GM13977 (cell line): ENCODE measurements around the gene DPM2.

Source experiments
- DNase-seq: peaks from one replicate; pipeline ENCODE4 v3.0.0; 2012; ENCODE audit warnings: low spot score
- CTCF ChIP-seq: IDR thresholded peaks from 2 replicates; pipeline ENCODE4 v1.5.1; 2012; ENCODE audit warnings: mild to moderate bottlenecking, control low read depth; ENCODE audit not compliant: insufficient read depth; ENCODE audit errors: extremely low read depth, missing control alignments
- in situ Hi-C: fragments of 300-500 bp; cut with MboI; formaldehyde crosslinking; loops from one replicate; pipeline ENCODE4 v1.12.0; 2022; ENCODE audit warnings: low sequenced_read_pairs, low pct_unique_long_range_greater_than_20kb, mixed read lengths, inconsistent platforms; ENCODE audit not compliant: unreplicated experiment

The DPM2 gene

GRCh38 chr9:127938298-127938690 lies 640 bp upstream of the DPM2 start:
- DNase-seq, result no peak
- in situ Hi-C loops, result no loop called here

GRCh38 chr9:127937056-127937387 lies 632 bp downstream of the DPM2 start:
- in situ Hi-C loops, result no loop called here
- DNase-seq, result no peak
- TF ChIP-seq CTCF, result no peak

More at GRCh38 chr9:127938298-127938690, 640 bp upstream of the DPM2 start:
- no peak for TF ChIP-seq CTCF

GRCh38 chr9:127936347-127936852 lies 1.3 kb downstream of the DPM2 start:
- in situ Hi-C loops, result no loop called here
- DNase-seq, result no peak
- TF ChIP-seq CTCF, result no peak

DNA sequence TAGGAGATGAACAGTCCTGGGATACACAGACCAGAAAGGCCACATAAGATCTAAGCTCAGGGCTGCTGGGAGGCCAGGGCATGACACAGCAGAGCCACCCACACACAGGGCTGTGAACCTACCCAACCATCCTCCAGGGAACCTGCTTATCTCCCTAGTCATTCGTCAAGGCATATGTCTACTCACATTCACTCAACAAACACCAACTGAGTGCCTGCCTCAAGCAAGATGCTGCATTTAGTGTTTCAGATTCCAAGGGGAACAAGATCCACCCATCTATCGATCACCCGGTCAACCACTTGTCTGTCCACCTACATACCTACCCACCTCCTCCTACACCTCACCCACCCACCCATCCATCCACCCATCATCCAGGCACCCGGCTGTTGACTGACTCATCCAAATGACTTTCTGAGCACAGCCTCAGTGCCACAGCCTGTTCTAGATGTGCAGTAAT lies 1.9 kb downstream of the DPM2 start:
- no peak for TF ChIP-seq CTCF
- in situ Hi-C loops, result no loop called here
- DNase-seq, result no peak

DNA sequence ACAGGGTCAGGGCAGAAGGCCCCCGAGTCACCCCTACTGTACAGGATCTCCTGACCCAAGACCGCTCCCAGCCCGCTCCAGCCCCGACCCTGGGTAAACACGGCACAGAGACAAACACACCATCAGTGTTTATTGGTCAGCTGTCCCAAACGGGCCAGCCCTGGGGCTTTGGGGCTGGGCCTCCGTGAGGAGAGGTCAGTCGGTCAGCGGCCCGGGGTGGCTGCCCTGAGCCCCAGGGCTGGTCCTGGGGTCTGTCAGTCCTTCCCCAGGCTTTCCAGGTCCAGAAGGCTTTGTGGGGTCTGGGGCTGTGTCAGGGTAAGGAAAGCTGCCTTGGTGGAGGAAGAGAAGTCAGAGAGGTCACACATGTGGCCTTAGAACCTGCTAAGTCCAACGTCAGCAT lies 2.7 kb downstream of the DPM2 start:
- in situ Hi-C loops, result no loop called here

DNA sequence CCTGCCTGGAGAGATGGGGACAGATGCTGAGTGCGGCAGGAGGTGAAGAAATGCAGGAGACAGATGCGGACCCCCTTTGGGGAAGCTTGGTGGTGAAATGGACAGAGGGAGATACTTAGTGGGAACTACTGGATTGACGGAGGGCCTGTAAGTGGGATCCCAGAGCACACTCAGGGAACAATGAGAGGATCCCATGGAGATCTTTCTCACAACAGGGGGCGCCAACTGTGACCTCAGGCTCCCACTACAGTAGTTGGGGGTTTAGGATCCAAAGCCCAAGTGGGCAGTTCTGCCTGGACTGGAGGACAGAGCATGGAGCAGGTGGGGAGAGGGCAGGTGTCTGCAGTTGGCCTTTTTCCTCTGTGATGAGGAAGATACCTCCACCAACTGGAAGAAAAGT lies 3.4 kb downstream of the DPM2 start:
- no peak for DNase-seq
- TF ChIP-seq CTCF, result no peak
- in situ Hi-C loops, result no loop called here

More for the DNA sequence above, 2.7 kb downstream of the DPM2 start:
- no peak for TF ChIP-seq CTCF
- no peak for DNase-seq
